Measurements from ENCODE around the gene DEFB131B. TPM values are rescaled to one million over a fixed set of nuclear protein-coding genes. Genes with fewer than 3 reads are reported as not detected.

DEFB131B gene
- total and polyA plus RNA-seq, 2 of the 8 experiments (the other 6 are each of a cell fraction or from before 2014, with no cell fraction given): not detected

DNA sequence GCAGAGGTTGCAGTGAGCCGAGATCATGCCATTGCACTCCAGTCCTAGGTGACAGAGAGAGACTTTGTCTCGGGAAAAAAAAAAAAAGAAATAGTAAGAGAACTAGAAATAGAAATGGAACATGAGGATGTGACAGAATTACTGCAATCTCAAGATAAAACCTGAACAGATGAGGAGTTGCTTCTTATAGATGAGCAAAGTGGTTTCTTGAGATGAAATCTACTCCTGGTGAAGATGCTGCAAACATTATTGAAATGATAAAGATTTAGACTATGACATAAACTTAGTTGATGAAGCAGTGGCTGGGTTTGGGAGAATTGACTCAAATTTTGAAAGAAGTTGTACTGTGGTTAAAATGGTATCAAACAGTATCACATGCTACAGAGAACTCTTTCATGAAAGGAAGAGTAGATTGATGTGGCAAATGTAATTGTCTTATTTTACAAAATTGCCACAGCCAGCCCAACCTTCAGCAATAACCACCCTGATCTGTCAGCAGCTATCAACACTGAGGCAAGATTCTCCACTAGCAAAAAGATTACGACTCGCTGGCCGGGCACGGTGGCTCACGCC lies 36.5 kb downstream of the DEFB131B start:
- Histone ChIP-seq H3K18ac (ENCODE audit: extremely low read depth, low read length) (no peak overlapping the region), H3K23ac (ENCODE audit: insufficient read length) (no peak overlapping the region), H2BK12ac (ENCODE audit: low read depth, low read length) (no peak overlapping the region), H4K8ac (ENCODE audit: extremely low read depth, insufficient read depth, low read length) (no peak overlapping the region), H3K4me3 (ENCODE audit: extremely low read depth in 1 of 4, insufficient read depth in 2 of 4, low read depth in 3 of 4, low read length in 4 of 4) (no peak overlapping the region), H3K9me3 (ENCODE audit: insufficient read depth in 2 of 2, low read depth in 1 of 2, low read length in 1 of 2) (no peaks in the 10 kb centered on the region), H3K56ac (replicated peaks; ENCODE audit: insufficient read length, low read depth, low read length) (no peak overlapping the region), H3K4ac (replicated peaks; ENCODE audit: insufficient read length, low read depth, low read length) (no peak overlapping the region), H3K4me2 (ENCODE audit: insufficient read depth in 1 of 2, low read depth in 2 of 2, low read length in 2 of 2) (no peak overlapping the region), H3K27me3 (replicated peaks in 1 of 4; ENCODE audit: control insufficient read depth in 3 of 4, extremely low read depth in 1 of 4, insufficient read depth in 3 of 4, low read length in 3 of 4) (no peaks in the 10 kb centered on the region), H3K14ac (ENCODE audit: insufficient read length) (no peak overlapping the region), H3K23me2 (ENCODE audit: low read depth, low read length) (no peaks in the 10 kb centered on the region; the same call in 1 of the 2 replicates), H2AK5ac (ENCODE audit: low read depth, low read length) (no peak overlapping the region), H4K20me1 (replicated peaks in 1 of 2; ENCODE audit: control insufficient read depth in 1 of 2, insufficient read depth in 2 of 2, low read length in 2 of 2) (peaks cover 0 to 2% of the 10 kb centered on the region in 2 experiments), H4K91ac (replicated peaks; ENCODE audit: insufficient read length, low read length) (no peak overlapping the region), H3K4me1 (replicated peaks in 1 of 4; ENCODE audit: control insufficient read depth in 3 of 4, insufficient read depth in 4 of 4, low read length in 3 of 4) (no peaks in the 10 kb centered on the region), H3K27ac (ENCODE audit: low read depth, low read length) (no peak overlapping the region), H2AFZ (ENCODE audit: low read length) (no peak overlapping the region), H3K79me2 (ENCODE audit: control insufficient read depth in 1 of 2, insufficient read depth in 2 of 2, low read length in 2 of 2) (no peaks in the 10 kb centered on the region), H2BK120ac (replicated peaks; ENCODE audit: low read depth, low read length) (no peak overlapping the region), H3K9ac (replicated peaks in 1 of 4; ENCODE audit: extremely low read depth in 1 of 4, low read depth in 3 of 4, low read length in 3 of 4) (no peak overlapping the region), H2BK5ac (ENCODE audit: low read depth, low read length) (no peak overlapping the region), H2BK20ac (ENCODE audit: low read length) (no peak overlapping the region), H3K36me3 (ENCODE audit: control insufficient read depth in 2 of 4, insufficient read depth in 4 of 4, low read length in 3 of 4) (peaks cover 0 to 35% (median 21%) of the 10 kb centered on the region in 4 experiments; a peak in 6 of 8 replicates), H4K5ac (ENCODE audit: insufficient read length, low read depth, low read length) (no peak overlapping the region), H3K79me1 (ENCODE audit: low read depth, low read length) (no peaks in the 10 kb centered on the region), H2BK15ac (ENCODE audit: low read length) (no peak overlapping the region)
- ChIA-PET CTCF (ENCODE audit: partially characterized antibody) (interaction anchor here (1.2 kb wide), 1 partner anchor 13 kb away, joined by 4 read pairs; no protein-coding TSS in a partner anchor), POLR2A (ENCODE audit: partially characterized antibody) (no interaction called here)
- FAIRE-seq (no peak), DNase-seq (ENCODE audit: low read depth in 1 of 2, low spot score in 2 of 2) (no peak)
- WGBS, 2 experiments (ENCODE audit: extremely low coverage in 1 of 2, insufficient coverage in 1 of 2, insufficient read length in 1 of 2, insufficient replicate concordance in 2 of 2, low coverage in 1 of 2, low lambda C conversion rate in 2 of 2, missing lambda C conversion rate in 1 of 2): 91% methylated on average over 6 of the region's 7 CpGs; no CpG with 5 or more reads in 1 of the 2 experiments
- TF ChIP-seq JUN (IDR thresholded peaks at IDR 0.05; ENCODE audit: low read depth, low read length): no peak
- no peak for TF ChIP-seq CREB1 (IDR thresholded peaks at IDR 0.05)
- TF ChIP-seq EP300 (IDR thresholded peaks at IDR 0.05; ENCODE audit: borderline replicate concordance in 1 of 2, low read depth in 2 of 2, low read length in 2 of 2): no peak
- TF ChIP-seq CBX5 (IDR thresholded peaks at IDR 0.05; ENCODE audit: low read depth, low read length): no peak
- no peak for TF ChIP-seq SAP30 (IDR thresholded peaks at IDR 0.05; ENCODE audit: insufficient read depth, insufficient replicate concordance, low read length)
- no peak for TF ChIP-seq CHD1 (IDR thresholded peaks at IDR 0.05; ENCODE audit: low read depth, low read length)
- no peak for TF ChIP-seq GABPA (IDR thresholded peaks at IDR 0.05; ENCODE audit: borderline replicate concordance, insufficient read depth, low read length)
